Measurements from ENCODE around the gene NDOR1.

The NDOR1 gene

GRCh38 chr9:137168904-137169856, 36.3 kb upstream of the NDOR1 start:
- H3K9ac ChIP-seq (ENCODE audit: low read length), result no peak overlapping the region
- no peaks in the 10 kb centered on the region for H3K36me3 ChIP-seq (ENCODE audit: insufficient read depth, low read length)
- H3K9me3 ChIP-seq (ENCODE audit: low read length), result no peaks in the 10 kb centered on the region
- peak overlapping the region in 1 of 2 donors; percentile 47 for H3K4me3 ChIP-seq (ENCODE audit: low read depth in 1 of 2, low read length in 2 of 2)
- H3K27ac ChIP-seq (ENCODE audit: low read depth, low read length), result no peak overlapping the region
- H3K27me3 ChIP-seq (ENCODE audit: control insufficient read depth in 1 of 2, insufficient read depth in 2 of 2, low read length in 2 of 2), result peaks cover 18 to 84% of the 10 kb centered on the region in 2 donors
- no peaks in the 10 kb centered on the region for H3K4me1 ChIP-seq (ENCODE audit: insufficient read depth, low read length)

DNA sequence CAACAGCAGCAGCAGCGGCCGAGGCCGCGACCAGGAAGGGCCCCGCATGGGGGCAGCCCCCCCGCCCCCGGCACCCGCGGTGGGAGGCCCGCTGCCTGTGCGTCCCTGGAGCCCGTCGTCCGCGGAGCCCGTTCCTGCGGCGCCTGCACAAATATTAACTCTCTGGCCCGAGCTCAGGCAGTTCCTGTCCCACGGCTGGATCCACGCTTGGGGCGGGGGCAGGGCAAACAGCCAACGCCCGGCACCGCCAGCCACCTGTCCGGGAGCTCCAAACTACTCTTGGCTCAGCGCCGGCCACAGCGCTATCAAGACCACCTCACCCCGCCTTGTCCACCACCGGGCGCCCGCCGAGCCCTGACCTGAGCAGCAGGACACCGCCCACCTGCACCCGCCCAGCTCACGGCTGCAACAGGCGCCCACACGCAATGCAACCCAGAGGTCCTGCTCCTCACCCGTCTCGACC, 35.6 kb upstream of the NDOR1 start, which contains the start of gene LRRC26:
TSS of gene LRRC26 (minus strand) at position 156 of the 463 bp plus-strand sequence. CDS start at position 48, 108 bp downstream.
- Histone ChIP-seq H3K4me1 (ENCODE audit: insufficient read depth, low read length) (no peaks in the 10 kb centered on the region), H3K27me3 (ENCODE audit: control insufficient read depth in 1 of 2, insufficient read depth in 2 of 2, low read length in 2 of 2) (peaks cover 14 to 80% of the 10 kb centered on the region in 2 donors), H3K27ac (ENCODE audit: low read depth, low read length) (no peak within 1 kb of the TSS), H3K9me3 (ENCODE audit: low read length) (no peaks in the 10 kb centered on the region), H3K4me3 (ENCODE audit: low read depth in 1 of 2, low read length in 2 of 2) (peak within 1 kb of the TSS in 1 of 2 donors; percentile 47), H3K36me3 (ENCODE audit: insufficient read depth, low read length) (no peaks in the 10 kb centered on the region), H3K9ac (ENCODE audit: low read length) (no peak within 1 kb of the TSS)

GRCh38 chr9:137170486-137171148, 34.9 kb upstream of the NDOR1 start:
- Histone ChIP-seq H3K4me1 (ENCODE audit: insufficient read depth, low read length) (no peaks in the 10 kb centered on the region), H3K9ac (ENCODE audit: low read length) (no peak overlapping the region), H3K9me3 (ENCODE audit: low read length) (no peaks in the 10 kb centered on the region), H3K36me3 (ENCODE audit: insufficient read depth, low read length) (no peaks in the 10 kb centered on the region), H3K27me3 (ENCODE audit: control insufficient read depth in 1 of 2, insufficient read depth in 2 of 2, low read length in 2 of 2) (peaks cover 14 to 73% of the 10 kb centered on the region in 2 donors), H3K27ac (ENCODE audit: low read depth, low read length) (no peak overlapping the region), H3K4me3 (ENCODE audit: low read depth in 1 of 2, low read length in 2 of 2) (no peak overlapping the region)

- no peak overlapping the region for H3K4me3 ChIP-seq (ENCODE audit: low read depth in 1 of 2, low read length in 2 of 2)
- H3K4me1 ChIP-seq (ENCODE audit: insufficient read depth, low read length), result no peaks in the 10 kb centered on the region
- peaks cover 13 to 66% of the 10 kb centered on the region in 2 donors for H3K27me3 ChIP-seq (ENCODE audit: control insufficient read depth in 1 of 2, insufficient read depth in 2 of 2, low read length in 2 of 2)
- H3K9ac ChIP-seq (ENCODE audit: low read length), result no peak overlapping the region
- no peaks in the 10 kb centered on the region for H3K36me3 ChIP-seq (ENCODE audit: insufficient read depth, low read length)
- H3K27ac ChIP-seq (ENCODE audit: low read depth, low read length), result no peak overlapping the region
- no peaks in the 10 kb centered on the region for H3K9me3 ChIP-seq (ENCODE audit: low read length)
These were observed 34.2 kb upstream of the NDOR1 start for GRCh38 chr9:137171149-137171900.

GRCh38 chr9:137172901-137173795, 32.4 kb upstream of the NDOR1 start:
- H3K4me3 ChIP-seq (ENCODE audit: low read depth in 1 of 2, low read length in 2 of 2), result no peak overlapping the region
- peaks cover 6 to 48% of the 10 kb centered on the region in 2 donors for H3K27me3 ChIP-seq (ENCODE audit: control insufficient read depth in 1 of 2, insufficient read depth in 2 of 2, low read length in 2 of 2)
- H3K36me3 ChIP-seq (ENCODE audit: insufficient read depth, low read length), result no peaks in the 10 kb centered on the region
- H3K9ac ChIP-seq (ENCODE audit: low read length), result no peak overlapping the region
- H3K27ac ChIP-seq (ENCODE audit: low read depth, low read length), result no peak overlapping the region
- no peaks in the 10 kb centered on the region for H3K9me3 ChIP-seq (ENCODE audit: low read length)
- H3K4me1 ChIP-seq (ENCODE audit: insufficient read depth, low read length), result no peaks in the 10 kb centered on the region

DNA sequence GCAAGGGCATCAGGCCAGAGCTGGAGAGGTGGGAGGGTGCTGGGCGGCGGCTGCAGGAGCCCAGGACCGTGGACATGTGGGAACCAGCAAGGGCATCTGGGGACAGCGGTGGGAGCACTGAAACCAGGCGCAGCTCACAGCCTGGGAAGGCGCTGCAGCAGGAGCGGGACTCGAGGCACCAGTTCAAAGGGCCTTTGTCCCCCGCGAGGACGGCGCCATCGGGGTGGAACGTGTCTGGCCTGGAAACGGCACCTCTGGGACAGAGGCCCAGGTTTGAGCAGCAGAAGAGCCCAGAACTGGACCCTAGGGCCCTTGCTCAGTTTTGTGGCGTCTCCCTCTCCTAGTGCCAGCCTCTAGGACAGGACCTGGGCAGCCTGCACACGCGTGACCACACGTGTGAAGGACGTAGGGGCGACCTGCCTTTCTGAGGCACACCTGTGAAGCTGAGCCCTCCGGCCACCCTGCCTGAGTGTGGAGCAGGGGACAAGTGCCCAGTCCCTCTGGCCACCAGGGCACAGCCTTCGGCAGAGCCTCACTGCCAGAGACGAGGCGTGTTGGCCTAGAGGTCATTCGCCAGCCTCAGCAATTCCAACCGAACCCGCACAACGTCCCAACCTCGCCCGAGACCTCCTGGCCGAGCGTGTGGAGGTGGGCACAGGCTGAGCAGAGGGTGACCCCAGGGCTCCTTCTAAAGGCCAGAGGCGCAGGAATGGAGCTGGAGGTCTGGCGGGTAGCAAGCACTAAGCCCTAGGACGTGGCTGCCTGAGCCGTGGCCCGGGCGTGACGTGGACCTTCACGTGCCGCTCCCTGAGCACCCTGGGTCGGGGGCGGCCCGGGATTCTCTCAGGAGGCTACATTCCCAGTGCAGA, 31.5 kb upstream of the NDOR1 start:
- no peaks in the 10 kb centered on the region for H3K4me1 ChIP-seq (ENCODE audit: insufficient read depth, low read length)
- H3K36me3 ChIP-seq (ENCODE audit: insufficient read depth, low read length), result peaks cover 3% of the 10 kb centered on the region
- H3K9ac ChIP-seq (ENCODE audit: low read length), result no peak overlapping the region

DNA sequence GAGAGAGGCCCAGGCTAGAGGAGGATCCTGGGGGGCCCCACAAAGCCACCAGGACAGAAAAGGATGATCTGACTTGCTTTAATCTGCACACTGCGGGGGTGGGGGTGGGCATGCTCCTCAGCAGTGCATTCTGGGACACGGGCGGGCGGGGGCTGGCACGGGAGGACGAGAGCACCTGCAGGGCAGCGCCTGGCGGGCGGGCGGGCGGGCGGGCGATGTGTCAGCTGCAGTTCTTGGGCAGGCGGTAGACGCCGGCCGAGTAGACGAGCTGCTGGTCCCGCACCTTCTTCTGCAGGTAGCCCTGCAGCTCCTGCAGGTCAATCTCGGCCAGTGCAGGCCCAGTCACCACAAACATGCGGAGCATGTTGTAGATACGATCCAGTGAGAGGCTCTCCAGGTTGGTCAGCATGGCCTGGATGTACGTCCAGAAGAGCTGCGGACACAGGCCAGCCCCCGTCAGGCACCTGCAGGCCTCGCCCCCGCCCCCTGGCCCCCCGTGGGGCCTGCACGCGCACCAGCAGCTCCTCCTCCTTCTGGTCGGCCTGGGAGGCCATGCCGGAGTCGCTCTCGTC, 30.7 kb upstream of the NDOR1 start:
- Histone ChIP-seq H3K4me3 (ENCODE audit: low read depth in 1 of 2, low read length in 2 of 2) (no peak overlapping the region), H3K4me1 (ENCODE audit: insufficient read depth, low read length) (no peaks in the 10 kb centered on the region), H3K9ac (ENCODE audit: low read length) (no peak overlapping the region), H3K27ac (ENCODE audit: low read depth, low read length) (no peak overlapping the region), H3K36me3 (ENCODE audit: insufficient read depth, low read length) (peaks cover 10% of the 10 kb centered on the region), H3K27me3 (ENCODE audit: control insufficient read depth in 1 of 2, insufficient read depth in 2 of 2, low read length in 2 of 2) (peaks cover 6 to 36% of the 10 kb centered on the region in 2 donors), H3K9me3 (ENCODE audit: low read length) (no peaks in the 10 kb centered on the region)

More for the DNA sequence above, 31.5 kb upstream of the NDOR1 start:
- Histone ChIP-seq H3K27ac (ENCODE audit: low read depth, low read length) (no peak overlapping the region), H3K27me3 (ENCODE audit: control insufficient read depth in 1 of 2, insufficient read depth in 2 of 2, low read length in 2 of 2) (peaks cover 6 to 44% of the 10 kb centered on the region in 2 donors), H3K9me3 (ENCODE audit: low read length) (no peaks in the 10 kb centered on the region), H3K4me3 (ENCODE audit: low read depth in 1 of 2, low read length in 2 of 2) (no peak overlapping the region)

GRCh38 chr9:137175345-137175961, 30.0 kb upstream of the NDOR1 start:
- H3K9ac ChIP-seq (ENCODE audit: low read length), result no peak overlapping the region
- H3K4me3 ChIP-seq (ENCODE audit: low read depth in 1 of 2, low read length in 2 of 2), result no peak overlapping the region
- H3K4me1 ChIP-seq (ENCODE audit: insufficient read depth, low read length), result no peaks in the 10 kb centered on the region
- no peaks in the 10 kb centered on the region for H3K9me3 ChIP-seq (ENCODE audit: low read length)
- peaks cover 3 to 30% of the 10 kb centered on the region in 2 donors for H3K27me3 ChIP-seq (ENCODE audit: control insufficient read depth in 1 of 2, insufficient read depth in 2 of 2, low read length in 2 of 2)
- peaks cover 17% of the 10 kb centered on the region for H3K36me3 ChIP-seq (ENCODE audit: insufficient read depth, low read length)
- H3K27ac ChIP-seq (ENCODE audit: low read depth, low read length), result no peak overlapping the region

- no peak overlapping the region for H3K4me3 ChIP-seq (ENCODE audit: low read depth in 1 of 2, low read length in 2 of 2)
- H3K27ac ChIP-seq (ENCODE audit: low read depth, low read length), result no peak overlapping the region
- no peak overlapping the region for H3K9ac ChIP-seq (ENCODE audit: low read length)
- no peaks in the 10 kb centered on the region for H3K9me3 ChIP-seq (ENCODE audit: low read length)
- peaks cover 25% of the 10 kb centered on the region for H3K36me3 ChIP-seq (ENCODE audit: insufficient read depth, low read length)
- H3K4me1 ChIP-seq (ENCODE audit: insufficient read depth, low read length), result no peaks in the 10 kb centered on the region
- peaks cover 0 to 19% of the 10 kb centered on the region in 2 donors for H3K27me3 ChIP-seq (ENCODE audit: control insufficient read depth in 1 of 2, insufficient read depth in 2 of 2, low read length in 2 of 2)
These were observed 29.0 kb upstream of the NDOR1 start for GRCh38 chr9:137176302-137177182.

Measured in muscle layer of colon (tissue), 2 donors.